Measurements from ENCODE around the gene MPHOSPH10.

Gene MPHOSPH10

DNA sequence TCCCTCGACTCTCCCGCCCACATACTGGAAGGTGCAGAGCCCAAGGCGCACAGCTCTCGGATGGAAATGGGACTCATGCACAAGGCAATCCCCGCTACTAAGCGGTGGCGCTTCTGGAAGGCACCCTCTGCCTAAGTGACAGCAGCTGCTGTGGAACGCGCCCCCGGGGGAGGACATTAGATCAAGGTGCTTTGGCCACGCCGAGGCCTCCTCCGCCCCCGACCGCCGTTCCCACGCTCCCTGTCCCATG, 607 bp upstream of the MPHOSPH10 start:
- peak; percentile 64 for TF ChIP-seq EGR1 (IDR thresholded peaks at IDR 0.05)
- TF ChIP-seq, protein P1, sequence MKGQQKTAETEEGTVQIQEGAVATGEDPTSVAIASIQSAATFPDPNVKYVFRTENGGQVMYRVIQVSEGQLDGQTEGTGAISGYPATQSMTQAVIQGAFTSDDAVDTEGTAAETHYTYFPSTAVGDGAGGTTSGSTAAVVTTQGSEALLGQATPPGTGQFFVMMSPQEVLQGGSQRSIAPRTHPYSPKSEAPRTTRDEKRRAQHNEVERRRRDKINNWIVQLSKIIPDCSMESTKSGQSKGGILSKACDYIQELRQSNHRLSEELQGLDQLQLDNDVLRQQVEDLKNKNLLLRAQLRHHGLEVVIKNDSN (IDR thresholded peaks at IDR 0.05): 0 out of 2 replicates have a peak, but pooled peaks have one; percentile 2
- TF ChIP-seq TCF12 (IDR thresholded peaks at IDR 0.05; ENCODE audit: low read depth): peak; percentile 46; the same call in 1 of the 2 replicates
- TF ChIP-seq, protein P2, sequence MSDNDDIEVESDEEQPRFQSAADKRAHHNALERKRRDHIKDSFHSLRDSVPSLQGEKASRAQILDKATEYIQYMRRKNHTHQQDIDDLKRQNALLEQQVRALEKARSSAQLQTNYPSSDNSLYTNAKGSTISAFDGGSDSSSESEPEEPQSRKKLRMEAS (IDR thresholded peaks at IDR 0.05): no peak

DNA sequence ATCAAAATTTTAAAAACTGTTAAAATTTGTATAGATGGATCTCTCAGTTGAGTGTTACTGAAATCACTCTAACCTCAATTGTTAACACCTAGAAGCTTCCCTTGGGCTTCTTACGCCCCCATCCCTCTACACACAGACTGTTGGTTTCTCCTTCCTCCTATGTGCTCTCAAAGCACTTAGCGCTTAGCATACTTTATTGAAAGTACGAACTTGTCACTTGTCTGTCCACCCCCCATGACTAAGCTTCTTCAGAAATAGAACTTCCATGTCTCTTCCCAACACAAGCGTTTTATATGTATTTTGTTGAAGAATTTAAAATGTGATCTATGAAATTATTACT, 441 bp downstream of the MPHOSPH10 start:
- TF ChIP-seq EGR1 (IDR thresholded peaks at IDR 0.05): no peak
- TF ChIP-seq, protein P1 (IDR thresholded peaks at IDR 0.05): no peak
- no peak for TF ChIP-seq RAD21 (IDR thresholded peaks at IDR 0.05; ENCODE audit: low read depth)
- TF ChIP-seq CREB1 (IDR thresholded peaks at IDR 0.05; ENCODE audit: low read depth): no peak
- TF ChIP-seq, protein P2 (IDR thresholded peaks at IDR 0.05): no peak

DNA sequence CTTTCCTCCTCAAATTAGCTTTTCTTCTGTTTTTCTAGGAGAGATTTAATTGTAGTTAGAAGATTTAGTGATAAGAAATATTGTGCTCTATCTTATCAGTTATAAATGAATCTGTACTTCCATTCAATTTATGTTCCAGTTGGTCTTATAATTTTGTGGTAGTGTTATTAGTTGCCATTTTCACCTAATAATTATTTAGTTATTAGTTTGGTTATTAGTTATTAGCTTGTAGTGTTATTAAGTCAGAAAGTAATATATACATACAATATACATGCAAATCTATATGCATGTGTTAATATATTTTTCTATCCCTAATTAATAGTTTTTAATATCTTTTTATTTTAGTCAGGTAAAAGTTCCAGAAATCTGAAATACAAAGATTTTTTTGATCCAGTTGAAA, 3.2 kb downstream of the MPHOSPH10 start:
- TF ChIP-seq FOXM1 (IDR thresholded peaks at IDR 0.05; ENCODE audit: borderline replicate concordance, low read depth): no peak
- no peak for TF ChIP-seq TEAD4 (IDR thresholded peaks at IDR 0.05)
- no peak for TF ChIP-seq TCF12 (IDR thresholded peaks at IDR 0.05; ENCODE audit: low read depth)
- no peak for TF ChIP-seq RAD21 (IDR thresholded peaks at IDR 0.05; ENCODE audit: low read depth)
- TF ChIP-seq, protein P1 (IDR thresholded peaks at IDR 0.05): no peak
- TF ChIP-seq CEBPB (IDR thresholded peaks at IDR 0.05): no peak
- TF ChIP-seq, protein P3, sequence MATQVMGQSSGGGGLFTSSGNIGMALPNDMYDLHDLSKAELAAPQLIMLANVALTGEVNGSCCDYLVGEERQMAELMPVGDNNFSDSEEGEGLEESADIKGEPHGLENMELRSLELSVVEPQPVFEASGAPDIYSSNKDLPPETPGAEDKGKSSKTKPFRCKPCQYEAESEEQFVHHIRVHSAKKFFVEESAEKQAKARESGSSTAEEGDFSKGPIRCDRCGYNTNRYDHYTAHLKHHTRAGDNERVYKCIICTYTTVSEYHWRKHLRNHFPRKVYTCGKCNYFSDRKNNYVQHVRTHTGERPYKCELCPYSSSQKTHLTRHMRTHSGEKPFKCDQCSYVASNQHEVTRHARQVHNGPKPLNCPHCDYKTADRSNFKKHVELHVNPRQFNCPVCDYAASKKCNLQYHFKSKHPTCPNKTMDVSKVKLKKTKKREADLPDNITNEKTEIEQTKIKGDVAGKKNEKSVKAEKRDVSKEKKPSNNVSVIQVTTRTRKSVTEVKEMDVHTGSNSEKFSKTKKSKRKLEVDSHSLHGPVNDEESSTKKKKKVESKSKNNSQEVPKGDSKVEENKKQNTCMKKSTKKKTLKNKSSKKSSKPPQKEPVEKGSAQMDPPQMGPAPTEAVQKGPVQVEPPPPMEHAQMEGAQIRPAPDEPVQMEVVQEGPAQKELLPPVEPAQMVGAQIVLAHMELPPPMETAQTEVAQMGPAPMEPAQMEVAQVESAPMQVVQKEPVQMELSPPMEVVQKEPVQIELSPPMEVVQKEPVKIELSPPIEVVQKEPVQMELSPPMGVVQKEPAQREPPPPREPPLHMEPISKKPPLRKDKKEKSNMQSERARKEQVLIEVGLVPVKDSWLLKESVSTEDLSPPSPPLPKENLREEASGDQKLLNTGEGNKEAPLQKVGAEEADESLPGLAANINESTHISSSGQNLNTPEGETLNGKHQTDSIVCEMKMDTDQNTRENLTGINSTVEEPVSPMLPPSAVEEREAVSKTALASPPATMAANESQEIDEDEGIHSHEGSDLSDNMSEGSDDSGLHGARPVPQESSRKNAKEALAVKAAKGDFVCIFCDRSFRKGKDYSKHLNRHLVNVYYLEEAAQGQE (IDR thresholded peaks at IDR 0.05; ENCODE audit: low read depth): no peak
- TF ChIP-seq NFIC (IDR thresholded peaks at IDR 0.05): no peak
- TF ChIP-seq ZBTB7A (IDR thresholded peaks at IDR 0.05; ENCODE audit: low read depth): no peak
- no peak for TF ChIP-seq YY1 (IDR thresholded peaks at IDR 0.05; ENCODE audit: low read depth)
- TF ChIP-seq EGR1 (IDR thresholded peaks at IDR 0.05): no peak
- no peak for TF ChIP-seq EP300 (IDR thresholded peaks at IDR 0.05; ENCODE audit: borderline replicate concordance)

DNA sequence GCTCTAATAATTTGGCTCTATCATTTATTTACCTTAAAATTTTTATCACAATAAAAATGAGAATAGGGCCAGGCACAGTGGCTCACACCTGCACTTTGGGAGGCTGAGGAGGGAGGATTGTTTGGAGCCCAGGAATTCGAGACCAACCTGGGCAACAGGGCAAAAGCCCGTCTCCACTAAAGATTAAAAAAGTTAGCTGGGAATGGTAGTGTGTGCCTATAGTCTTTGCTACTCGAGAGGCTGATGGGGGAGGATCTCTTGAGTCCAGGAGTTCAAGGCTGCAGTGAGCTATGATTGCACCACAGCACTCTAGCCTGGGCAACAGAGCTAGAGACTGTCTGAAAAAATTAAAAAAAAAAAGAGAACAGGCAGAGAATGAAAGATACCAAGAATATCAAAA, 5.7 kb downstream of the MPHOSPH10 start:
- TF ChIP-seq, protein P3 (IDR thresholded peaks at IDR 0.05; ENCODE audit: low read depth): no peak
- no peak for TF ChIP-seq CEBPB (IDR thresholded peaks at IDR 0.05)
- TF ChIP-seq YY1 (IDR thresholded peaks at IDR 0.05; ENCODE audit: low read depth): no peak
- no peak for TF ChIP-seq RAD21 (IDR thresholded peaks at IDR 0.05; ENCODE audit: low read depth)
- TF ChIP-seq EGR1 (IDR thresholded peaks at IDR 0.05): no peak
- no peak for TF ChIP-seq TAF1 (IDR thresholded peaks at IDR 0.05; ENCODE audit: low read depth)
- no peak for TF ChIP-seq NFIC (IDR thresholded peaks at IDR 0.05)
- TF ChIP-seq ZBTB7A (IDR thresholded peaks at IDR 0.05; ENCODE audit: low read depth): no peak
- no peak for TF ChIP-seq TEAD4 (IDR thresholded peaks at IDR 0.05)
- TF ChIP-seq, protein P2 (IDR thresholded peaks at IDR 0.05): no peak
- TF ChIP-seq, protein P1 (IDR thresholded peaks at IDR 0.05): no peak
- TF ChIP-seq EP300 (IDR thresholded peaks at IDR 0.05; ENCODE audit: borderline replicate concordance): no peak
- no peak for TF ChIP-seq TCF12 (IDR thresholded peaks at IDR 0.05; ENCODE audit: low read depth)
- no peak for TF ChIP-seq CREB1 (IDR thresholded peaks at IDR 0.05; ENCODE audit: low read depth)

DNA sequence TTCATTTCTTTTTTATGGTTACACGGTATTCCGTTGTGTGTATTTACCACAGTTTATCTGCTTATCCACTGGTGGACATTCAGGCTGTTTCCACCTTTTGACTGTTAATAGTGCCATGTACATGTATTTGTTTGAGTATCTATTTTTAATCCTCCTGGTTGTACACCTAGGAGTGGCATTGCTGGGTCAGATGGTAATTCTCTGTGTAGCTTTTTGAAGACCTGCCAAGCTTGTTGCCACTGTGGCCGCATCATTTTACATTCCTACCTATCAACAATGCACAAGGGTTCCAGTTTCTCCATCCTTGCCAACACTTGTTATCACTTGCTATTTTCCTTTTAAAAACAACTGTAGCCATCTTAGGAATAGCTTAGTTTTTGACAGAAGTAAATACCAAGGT, 13.3 kb downstream of the MPHOSPH10 start:
- TF ChIP-seq CEBPB (IDR thresholded peaks at IDR 0.05) (no peak), TEAD4 (IDR thresholded peaks at IDR 0.05) (no peak), EP300 (IDR thresholded peaks at IDR 0.05; ENCODE audit: borderline replicate concordance) (no peak)

DNA sequence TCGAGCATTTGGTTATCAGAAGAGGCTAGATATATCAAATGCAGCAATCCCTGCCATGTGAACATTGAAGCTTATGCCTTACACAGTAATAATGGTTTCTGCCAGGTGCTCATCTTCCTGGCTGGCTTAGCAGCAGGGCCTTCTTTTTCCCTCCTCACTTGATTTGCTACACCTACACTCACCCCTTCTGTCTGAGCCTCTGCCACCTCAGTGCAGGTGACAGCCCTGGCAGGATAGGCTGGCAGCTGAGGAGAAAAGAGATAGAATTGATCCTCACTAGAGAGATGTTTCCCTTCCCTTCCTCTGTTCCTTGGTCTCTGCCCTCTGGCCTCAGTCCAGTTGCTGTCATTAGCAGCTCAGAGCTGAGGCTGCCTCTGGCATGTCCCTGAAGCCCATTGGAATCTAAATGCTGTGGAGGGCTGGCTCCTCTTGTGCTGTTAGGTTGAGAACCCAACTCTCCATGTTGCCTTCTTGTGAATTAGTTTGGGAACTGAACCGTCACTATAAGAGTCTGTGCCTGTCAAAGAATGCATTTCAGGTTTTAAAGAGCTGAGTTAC, 18.2 kb downstream of the MPHOSPH10 start:
- TF ChIP-seq YY1 (IDR thresholded peaks at IDR 0.05; ENCODE audit: low read depth) (no peak), CREB1 (IDR thresholded peaks at IDR 0.05; ENCODE audit: low read depth) (no peak), NFIC (IDR thresholded peaks at IDR 0.05) (no peak), TEAD4 (IDR thresholded peaks at IDR 0.05) (no peak), RAD21 (IDR thresholded peaks at IDR 0.05; ENCODE audit: low read depth) (no peak), ZBTB7A (IDR thresholded peaks at IDR 0.05; ENCODE audit: low read depth) (no peak), EGR1 (IDR thresholded peaks at IDR 0.05) (no peak), TAF1 (IDR thresholded peaks at IDR 0.05; ENCODE audit: low read depth) (no peak), TCF12 (IDR thresholded peaks at IDR 0.05; ENCODE audit: low read depth) (no peak), FOXM1 (IDR thresholded peaks at IDR 0.05; ENCODE audit: borderline replicate concordance, low read depth) (no peak), CEBPB (IDR thresholded peaks at IDR 0.05) (no peak), EP300 (IDR thresholded peaks at IDR 0.05; ENCODE audit: borderline replicate concordance) (no peak)
- TF ChIP-seq, protein P2 (IDR thresholded peaks at IDR 0.05): no peak
- TF ChIP-seq, protein P1 (IDR thresholded peaks at IDR 0.05): no peak

All from Ishikawa (cell line).